ENCODE measurements around the gene ADCY3.

DNA sequence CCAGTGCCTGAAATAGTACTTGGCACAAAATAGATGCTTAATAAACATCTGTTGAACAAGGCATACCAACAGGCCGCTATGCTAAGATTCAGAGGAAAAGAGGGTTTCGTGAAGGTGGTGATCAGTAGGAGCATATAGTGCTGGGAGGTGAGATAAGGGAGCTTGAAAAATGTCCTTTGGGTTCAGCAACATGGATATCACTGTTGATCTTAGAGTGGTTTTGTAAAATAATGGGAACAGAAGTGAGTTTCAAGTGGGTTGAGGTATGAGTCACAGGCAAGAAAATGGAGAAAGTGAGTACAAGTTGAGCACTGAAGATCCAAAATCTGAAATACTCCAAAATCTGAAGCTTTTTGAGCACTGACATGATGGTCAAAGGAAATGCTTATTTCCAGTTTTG lies 122.4 kb downstream of the ADCY3 start:
- no peak for TF ChIP-seq EZH2phosphoT487 (IDR thresholded peaks at IDR 0.05; ENCODE audit: insufficient read depth, low read depth)
- no peak for TF ChIP-seq EZH2 (IDR thresholded peaks at IDR 0.05; ENCODE audit: insufficient read depth, poor library complexity, severe bottlenecking)

Measured in GM23248 (cell line).